Activated T-helper 1 cell treated with anti-CD3 and anti-CD28 coated beads, Interleukin-12 subunit alpha, Interleukin-12 subunit beta, Interleukin-2, Interleukin-4 antibody, amounts not matched to agents 30 ng/mL and 10 ng/mL and 1 ng/mL, durations not matched to agents 14 hours and 24 hours and 36 hours (primary cell): Measurements from ENCODE around the gene PDK1. TPM values are rescaled to one million over a fixed set of nuclear protein-coding genes. Genes with fewer than 3 reads are reported as not detected.
"Not testable (repeated sequence)": the region's sequence is repeated elsewhere in the genome, so short reads cannot be mapped to it uniquely, and the experiment has no call there.

Experiments
- DNase-seq: peaks from one replicate; pipeline ENCODE4 v3.0.0; 2021; ENCODE audit warnings: low spot score
- H3K27ac Mint-ChIP-seq: one replicate; pipeline ENCODE4 v1.8.0; 2021; ENCODE audit warnings: mild to moderate bottlenecking, mixed read lengths
- H3K27me3 Mint-ChIP-seq: one replicate; pipeline ENCODE4 v1.8.0; 2022; ENCODE audit warnings: mild to moderate bottlenecking, moderate library complexity, mixed read lengths; ENCODE audit not compliant: insufficient read depth
- H3K36me3 Mint-ChIP-seq: one replicate; pipeline ENCODE4 v1.8.0; 2021; ENCODE audit warnings: low read depth, mixed read lengths
- H3K4me1 Mint-ChIP-seq: one replicate; pipeline ENCODE4 v1.8.0; 2021; ENCODE audit warnings: low read depth, mixed read lengths
- H3K4me3 Mint-ChIP-seq: one replicate; pipeline ENCODE4 v1.8.0; 2021; ENCODE audit warnings: mild to moderate bottlenecking, moderate library complexity, mixed read lengths
- H3K9me3 Mint-ChIP-seq: one replicate; pipeline ENCODE4 v1.8.0; 2021; ENCODE audit warnings: mixed read lengths
- intact Hi-C: fragments of 100-400 bp; cut with micrococcal nuclease; formaldehyde crosslinking; loops from one replicate; pipeline ENCODE4 v1.15.1; 2024
- total RNA-seq: library from RNA; stranded (reverse); gene quantifications from 2 replicates; pipeline ENCODE4 v1.2.3, GENCODE V29; 2022

PDK1 gene
- total RNA-seq, result 27.6 and 35.8 TPM in 2 replicates

DNA sequence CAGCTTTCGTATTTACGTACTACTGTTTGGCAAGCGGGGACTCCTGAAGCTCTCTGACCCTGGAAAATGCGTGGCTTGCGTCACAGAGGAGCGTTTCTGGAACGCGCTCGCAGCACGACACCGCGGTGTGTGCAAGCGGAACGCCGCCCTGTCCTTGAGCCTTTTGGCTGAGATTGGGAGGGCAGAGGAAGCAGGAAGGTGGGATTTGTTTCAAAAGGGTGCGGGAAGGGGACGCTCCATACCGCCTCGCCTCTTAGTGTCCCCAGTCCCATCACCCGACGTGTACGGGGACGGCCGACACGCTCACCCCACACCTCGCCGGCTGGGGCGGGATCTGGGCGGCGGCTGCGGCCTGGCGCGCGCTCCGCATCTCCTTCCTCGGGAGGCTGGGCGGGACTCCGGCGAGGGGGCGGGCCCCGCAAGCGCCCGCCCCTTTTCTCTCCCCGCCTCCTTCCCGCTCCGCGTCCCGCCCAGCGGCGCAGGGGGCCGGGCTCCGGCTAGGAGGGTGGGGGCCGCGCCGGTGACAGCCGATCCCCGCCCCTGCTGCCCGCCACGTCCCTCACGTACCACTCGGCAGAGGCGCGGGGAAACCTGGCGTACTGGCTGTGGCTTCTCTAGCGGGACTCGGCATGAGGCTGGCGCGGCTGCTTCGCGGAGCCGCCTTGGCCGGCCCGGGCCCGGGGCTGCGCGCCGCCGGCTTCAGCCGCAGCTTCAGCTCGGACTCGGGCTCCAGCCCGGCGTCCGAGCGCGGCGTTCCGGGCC lies at the start of gene PDK1:
TSS of gene PDK1 (plus strand) at position 569 of the 762 bp plus-strand sequence. CDS start at position 630, 61 bp downstream.
- Mint-ChIP-seq H3K36me3 (peaks cover 23% of the 10 kb centered on the region), H3K4me1 (peaks cover 65% of the 10 kb centered on the region), H3K4me3 (peak within 1 kb of the TSS; percentile 97), H3K27me3 (no peaks in the 10 kb centered on the region), H3K9me3 (no peaks in the 10 kb centered on the region), H3K27ac (peak within 1 kb of the TSS; percentile 98)
- peak; percentile 91 for DNase-seq
- intact Hi-C loops, result loop anchor here (1.0 to 10.0 kb wide), 13 partner anchors 31 to 1931 kb away; partner anchors contain the start of genes CDCA7, DCAF17, GPR155 and HAT1

DNA sequence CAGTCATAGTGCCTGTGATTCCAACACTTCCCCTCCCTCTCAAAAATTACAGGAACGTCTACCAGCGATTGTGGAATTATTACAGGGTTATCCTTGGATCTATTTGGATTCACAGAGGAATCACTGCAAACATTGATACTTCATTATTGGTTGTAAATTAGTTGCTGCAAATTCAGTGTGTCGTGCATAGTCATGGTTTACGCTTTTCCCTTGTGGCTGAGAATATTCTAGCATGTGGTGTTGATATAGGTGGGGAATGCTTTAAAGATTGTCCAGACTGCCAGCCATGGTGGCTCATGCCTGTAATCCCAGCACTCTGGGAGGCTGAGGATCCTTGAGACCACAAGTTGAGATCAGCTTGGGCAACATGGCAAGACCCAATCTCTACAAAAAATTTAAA lies 48.7 kb upstream of the PDK1 start:
- H3K27me3 Mint-ChIP-seq, result no peaks in the 10 kb centered on the region
- no peak overlapping the region for H3K4me3 Mint-ChIP-seq
- peaks cover 18% of the 10 kb centered on the region for H3K4me1 Mint-ChIP-seq
- H3K9me3 Mint-ChIP-seq, result peaks cover 8% of the 10 kb centered on the region
- no peak for DNase-seq
- H3K36me3 Mint-ChIP-seq, result peaks cover 40% of the 10 kb centered on the region
- intact Hi-C loops, result no loop called here
- no peak overlapping the region for H3K27ac Mint-ChIP-seq

DNA sequence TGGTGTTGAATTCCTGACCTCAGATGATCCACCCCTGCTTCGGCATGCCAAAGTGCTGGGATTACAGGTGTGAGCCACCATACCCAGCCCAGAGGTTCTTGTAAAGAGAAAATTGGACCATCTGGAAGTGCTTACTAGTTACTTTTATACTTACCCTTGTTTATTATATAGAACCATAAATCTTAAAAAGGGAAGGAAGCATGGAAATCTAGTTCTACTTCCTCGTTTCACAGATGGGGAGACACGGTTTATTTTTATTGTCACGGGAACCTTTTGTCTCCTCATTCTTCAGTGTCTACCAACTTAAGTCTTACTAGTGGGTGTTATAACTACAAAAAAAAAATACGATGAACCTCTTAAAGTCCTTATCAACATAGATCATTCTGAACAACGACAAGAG lies 45.8 kb upstream of the PDK1 start:
- H3K36me3 Mint-ChIP-seq, result peaks cover 32% of the 10 kb centered on the region
- DNase-seq, result no peak
- peaks cover 33% of the 10 kb centered on the region for H3K9me3 Mint-ChIP-seq
- intact Hi-C loops, result no loop called here
- H3K4me3 Mint-ChIP-seq, result peak overlapping the region; percentile 29
- H3K4me1 Mint-ChIP-seq, result peaks cover 12% of the 10 kb centered on the region
- no peak overlapping the region for H3K27ac Mint-ChIP-seq
- no peaks in the 10 kb centered on the region for H3K27me3 Mint-ChIP-seq

DNA sequence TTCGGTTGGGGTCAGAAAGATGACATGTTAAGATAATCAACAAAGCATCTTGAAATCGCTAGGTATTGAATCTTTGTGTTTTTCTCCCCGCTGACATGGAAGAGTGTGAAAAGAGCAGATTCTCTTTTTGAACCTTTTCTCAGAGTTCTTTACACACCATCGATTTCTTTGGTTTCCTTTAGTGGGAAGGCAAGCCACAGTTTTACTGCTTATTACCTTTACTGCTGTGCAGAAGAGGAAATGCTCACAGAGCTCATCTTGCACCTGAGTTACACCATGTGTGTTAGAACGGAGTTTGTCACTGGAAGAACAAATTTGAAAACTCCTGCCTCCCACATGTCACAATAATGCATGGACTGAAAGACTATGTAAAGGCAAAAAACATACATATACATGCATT lies 45.3 kb upstream of the PDK1 start:
- DNase-seq, result no peak
- Mint-ChIP-seq H3K9me3 (peaks cover 33% of the 10 kb centered on the region), H3K4me1 (peaks cover 12% of the 10 kb centered on the region), H3K27ac (no peak overlapping the region), H3K27me3 (no peaks in the 10 kb centered on the region), H3K36me3 (peaks cover 32% of the 10 kb centered on the region), H3K4me3 (peak overlapping the region; percentile 29)
- intact Hi-C loops, result no loop called here

DNA sequence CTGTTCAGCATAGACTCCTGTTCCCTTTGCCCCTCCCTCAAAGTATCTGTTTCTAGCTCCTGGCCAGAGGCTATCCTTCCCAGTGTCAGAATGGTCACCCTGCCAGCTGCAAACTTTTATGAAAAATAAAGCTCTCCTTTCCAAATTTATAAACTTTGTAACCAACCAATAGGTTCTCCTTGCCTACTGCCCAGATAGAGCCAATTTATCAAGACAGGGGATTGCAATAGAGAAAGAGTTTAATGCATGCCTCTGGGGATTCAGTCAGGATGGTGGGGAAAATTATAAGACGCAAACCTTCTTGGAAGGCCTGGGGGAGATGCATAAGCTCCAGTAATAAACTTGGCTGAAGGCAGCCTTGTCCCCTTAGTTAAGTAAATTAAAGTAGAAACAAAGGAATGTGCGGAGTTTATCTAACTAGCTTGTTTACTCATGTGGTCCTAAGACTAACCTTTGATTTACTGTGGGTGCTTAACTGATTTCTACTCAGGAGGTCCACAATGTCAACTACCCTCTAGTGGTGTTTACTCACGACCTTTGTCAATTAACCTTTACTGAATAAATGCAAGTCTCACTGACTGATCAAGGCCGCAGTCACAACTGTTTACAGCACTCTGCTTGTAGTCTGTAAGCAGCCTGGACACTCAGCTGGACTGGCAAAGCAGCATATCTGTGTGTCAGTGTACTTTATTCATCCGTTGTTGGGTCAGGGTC lies 42.9 kb upstream of the PDK1 start:
- Mint-ChIP-seq H3K27me3 (no peaks in the 10 kb centered on the region), H3K27ac (no peak overlapping the region), H3K36me3 (peaks cover 17% of the 10 kb centered on the region), H3K9me3 (peaks cover 42% of the 10 kb centered on the region), H3K4me3 (no peak overlapping the region), H3K4me1 (peaks cover 17% of the 10 kb centered on the region)
- intact Hi-C loops, result no loop called here
- DNase-seq, result no peak

DNA sequence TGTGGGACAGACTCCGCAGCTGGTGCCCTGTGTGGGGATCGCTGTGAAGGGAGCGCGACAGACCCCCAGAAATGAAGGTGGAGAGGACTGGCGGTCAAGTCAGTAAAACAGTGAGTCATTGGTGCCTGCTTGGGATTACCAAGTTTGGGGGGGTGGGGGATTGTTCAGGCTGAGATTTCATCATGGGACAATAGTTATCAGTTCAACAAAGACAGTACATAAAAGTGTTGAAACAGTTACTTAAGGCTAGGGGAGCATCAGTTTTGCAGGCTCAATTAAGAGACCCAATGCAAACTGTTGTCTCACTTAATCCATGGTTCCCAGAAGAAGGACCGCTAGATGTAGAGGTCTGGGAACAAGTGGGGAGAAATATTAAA lies 42.4 kb upstream of the PDK1 start:
- intact Hi-C loops, result no loop called here

DNA sequence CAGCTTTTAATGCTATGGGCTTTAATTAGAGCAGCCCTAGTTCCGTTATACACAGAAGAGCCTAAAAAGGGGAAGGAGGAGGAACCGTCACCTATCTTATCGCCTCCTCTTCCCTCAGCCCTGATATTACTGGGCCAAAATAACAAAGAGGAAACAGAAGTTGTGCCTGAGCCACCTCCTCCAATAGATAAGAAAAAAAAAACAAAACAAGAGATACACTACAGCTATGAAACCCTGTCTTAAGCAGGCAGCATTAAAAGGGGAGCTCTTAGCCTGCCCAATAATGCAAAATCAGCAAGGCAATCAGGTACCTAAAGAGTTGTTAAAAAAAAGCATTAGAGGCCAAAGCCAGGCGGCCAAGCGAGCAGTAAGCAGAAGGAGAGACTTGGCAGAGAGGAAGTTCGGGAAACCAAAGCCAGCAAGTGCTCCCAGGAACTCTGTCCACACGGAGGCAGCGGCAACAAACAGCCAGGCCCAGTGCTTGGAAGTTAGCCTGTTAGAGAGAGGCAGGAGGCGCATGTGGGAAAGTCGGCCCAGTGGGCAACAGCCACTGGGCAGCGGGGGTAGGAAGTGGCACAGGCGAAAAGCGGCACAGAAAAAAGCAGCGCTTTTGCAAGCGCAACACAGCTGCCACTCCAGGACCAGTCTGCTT lies 41.8 kb upstream of the PDK1 start:
- H3K27me3 Mint-ChIP-seq, result no peaks in the 10 kb centered on the region
- intact Hi-C loops, result no loop called here
- H3K36me3 Mint-ChIP-seq, result peaks cover 17% of the 10 kb centered on the region
- no peak overlapping the region for H3K4me3 Mint-ChIP-seq
- peaks cover 48% of the 10 kb centered on the region for H3K9me3 Mint-ChIP-seq
- peaks cover 17% of the 10 kb centered on the region for H3K4me1 Mint-ChIP-seq
- H3K27ac Mint-ChIP-seq, result no peak overlapping the region
- no peak for DNase-seq

More for the DNA sequence above, 42.4 kb upstream of the PDK1 start:
- peaks cover 43% of the 10 kb centered on the region for H3K9me3 Mint-ChIP-seq
- H3K27ac Mint-ChIP-seq, result no peak overlapping the region
- H3K4me1 Mint-ChIP-seq, result peaks cover 17% of the 10 kb centered on the region
- H3K36me3 Mint-ChIP-seq, result peaks cover 17% of the 10 kb centered on the region
- no peaks in the 10 kb centered on the region for H3K27me3 Mint-ChIP-seq
- H3K4me3 Mint-ChIP-seq, result no peak overlapping the region
- no peak for DNase-seq

DNA sequence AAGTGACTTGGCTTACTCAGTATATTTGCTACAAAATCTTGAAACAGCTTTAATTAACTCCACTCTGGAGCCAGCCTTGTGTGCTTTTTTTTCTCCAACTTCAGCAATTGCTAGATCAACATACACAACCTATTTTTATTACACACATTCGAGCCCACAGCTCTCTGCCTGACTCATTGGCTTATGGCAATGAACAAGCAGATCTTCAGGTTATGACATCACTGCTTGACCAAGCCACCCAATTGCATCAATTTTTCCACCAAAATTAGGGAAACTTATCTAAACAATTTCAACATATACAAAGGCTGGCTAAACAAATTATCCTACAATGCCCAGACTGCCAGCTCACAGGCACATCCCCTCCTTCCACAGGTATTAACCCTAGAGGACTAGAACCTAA lies 39.6 kb upstream of the PDK1 start:
- Mint-ChIP-seq H3K27me3 (no peaks in the 10 kb centered on the region), H3K36me3 (peaks cover 11% of the 10 kb centered on the region), H3K4me1 (peaks cover 5% of the 10 kb centered on the region), H3K4me3 (no peak overlapping the region), H3K27ac (no peak overlapping the region), H3K9me3 (peaks cover 62% of the 10 kb centered on the region)
- intact Hi-C loops, result no loop called here
- DNase-seq, result no peak

DNA sequence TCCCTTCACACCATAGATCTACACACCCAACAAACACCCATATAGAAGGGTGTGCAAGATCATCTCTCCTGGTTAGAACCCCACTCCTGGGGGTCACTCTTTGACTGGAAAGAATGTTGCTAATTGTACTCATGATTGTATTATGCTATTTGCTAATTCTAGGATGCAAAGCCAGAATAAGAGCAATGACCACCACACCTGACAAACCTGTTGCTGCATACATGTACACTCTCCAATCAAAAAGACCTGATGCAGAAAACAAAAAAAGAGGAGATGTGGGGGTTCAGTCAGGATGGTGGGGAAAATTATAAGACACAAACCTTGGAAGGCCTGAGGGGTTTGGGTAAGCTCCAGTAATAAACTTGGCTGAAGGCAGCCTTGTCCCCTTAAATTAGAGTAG lies 36.9 kb upstream of the PDK1 start:
- DNase-seq, result no peak
- Mint-ChIP-seq H3K36me3 (peaks cover 7% of the 10 kb centered on the region), H3K4me1 (peaks cover 4% of the 10 kb centered on the region), H3K27ac (no peak overlapping the region), H3K4me3 (no peak overlapping the region), H3K27me3 (no peaks in the 10 kb centered on the region), H3K9me3 (peaks cover 42% of the 10 kb centered on the region)
- intact Hi-C loops, result no loop called here

DNA sequence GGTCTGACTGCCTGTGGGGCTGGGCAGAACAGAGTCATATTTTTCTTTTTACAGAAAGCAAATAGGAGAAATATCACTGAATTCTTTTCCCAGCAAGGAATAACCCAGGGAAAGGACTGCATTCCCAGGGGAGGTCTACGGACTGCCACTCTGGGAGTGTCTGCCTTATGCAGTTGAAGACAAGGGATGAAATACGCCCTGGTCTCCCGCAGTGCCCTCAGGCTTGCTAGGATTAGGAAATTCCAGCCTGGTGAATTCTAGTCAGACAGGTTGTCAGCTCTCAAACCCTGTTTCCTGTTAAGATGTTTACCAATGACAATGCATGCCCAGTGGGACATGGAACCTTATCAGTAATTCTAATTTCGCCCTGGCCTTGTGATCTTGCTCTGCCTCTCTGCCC lies 30.3 kb upstream of the PDK1 start:
- intact Hi-C loops, result no loop called here

DNA sequence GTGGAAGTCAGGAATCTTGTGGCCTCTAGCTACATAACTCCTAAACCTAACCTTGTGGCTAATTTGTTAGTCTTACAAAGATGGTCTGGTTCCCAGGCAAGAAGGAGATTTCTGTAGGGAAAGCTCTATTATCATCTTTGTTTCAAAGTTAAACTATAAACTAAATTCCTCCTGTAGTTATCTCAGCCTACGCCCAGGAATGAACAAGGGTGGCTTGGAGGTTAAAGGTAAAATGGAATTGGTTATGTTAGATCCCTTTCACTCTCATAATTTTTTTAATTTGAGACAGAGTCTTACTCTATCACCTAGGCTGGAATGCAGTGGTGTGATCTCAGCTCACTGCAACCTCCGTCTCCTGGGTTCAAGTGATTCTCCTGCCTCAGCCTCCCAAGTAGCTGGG lies 24.6 kb upstream of the PDK1 start:
- no peak overlapping the region for H3K27ac Mint-ChIP-seq
- no peak overlapping the region for H3K4me3 Mint-ChIP-seq
- peaks cover 39% of the 10 kb centered on the region for H3K36me3 Mint-ChIP-seq
- no peak for DNase-seq
- no peaks in the 10 kb centered on the region for H3K4me1 Mint-ChIP-seq
- no peaks in the 10 kb centered on the region for H3K27me3 Mint-ChIP-seq
- intact Hi-C loops, result no loop called here
- peaks cover 65% of the 10 kb centered on the region for H3K9me3 Mint-ChIP-seq

More for the DNA sequence above, 30.3 kb upstream of the PDK1 start:
- Mint-ChIP-seq H3K27ac (no peak overlapping the region), H3K27me3 (no peaks in the 10 kb centered on the region), H3K4me3 (no peak overlapping the region), H3K4me1 (no peaks in the 10 kb centered on the region), H3K9me3 (peaks cover 42% of the 10 kb centered on the region), H3K36me3 (peaks cover 16% of the 10 kb centered on the region)
- no peak for DNase-seq

DNA sequence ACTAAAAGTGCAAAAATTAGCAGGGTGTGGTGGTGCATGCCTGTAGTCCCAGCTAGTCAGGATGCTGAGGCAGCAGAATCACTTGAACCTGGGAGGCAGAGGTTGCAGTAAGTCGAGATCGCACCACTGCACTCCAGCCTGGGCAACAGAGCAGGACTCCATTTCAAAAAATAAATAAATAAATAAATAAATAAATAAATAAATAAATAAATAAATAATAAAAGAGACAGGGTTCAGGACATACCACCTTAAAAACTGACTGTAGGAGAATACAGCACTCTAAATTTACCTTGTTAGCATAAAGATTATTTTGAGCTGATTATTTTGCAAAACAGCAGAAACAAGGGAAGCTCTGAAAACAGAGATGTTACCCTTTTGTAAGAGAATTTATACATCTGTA lies 23.4 kb upstream of the PDK1 start:
- H3K27me3 Mint-ChIP-seq, H3K4me1 Mint-ChIP-seq, DNase-seq, intact Hi-C loops, H3K27ac Mint-ChIP-seq, H3K4me3 Mint-ChIP-seq: not testable (repeated sequence)
- Mint-ChIP-seq H3K9me3 (peaks cover 63% of the 10 kb centered on the region), H3K36me3 (peaks cover 44% of the 10 kb centered on the region)

DNA sequence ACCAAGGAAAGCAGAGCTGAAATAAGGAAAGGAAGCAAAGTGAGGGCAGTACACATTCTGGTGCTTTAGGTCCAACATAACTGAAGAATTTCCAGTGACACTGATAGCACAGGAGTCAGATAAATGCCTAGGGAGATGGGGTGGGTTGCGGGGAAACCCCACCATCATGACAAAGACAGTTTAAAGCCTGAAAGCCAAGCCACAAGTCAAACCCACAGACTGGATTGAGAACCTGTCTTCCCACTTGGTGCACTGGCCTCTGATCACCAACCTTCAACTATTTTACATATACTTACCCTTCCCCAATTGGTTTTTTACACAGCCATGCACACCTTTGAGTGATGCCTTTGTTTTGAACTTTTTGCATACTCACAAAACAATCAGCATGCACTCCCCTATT lies 22.2 kb upstream of the PDK1 start:
- no peak for DNase-seq
- H3K4me3 Mint-ChIP-seq, result no peak overlapping the region
- H3K27ac Mint-ChIP-seq, result no peak overlapping the region
- no peaks in the 10 kb centered on the region for H3K27me3 Mint-ChIP-seq
- peaks cover 61% of the 10 kb centered on the region for H3K9me3 Mint-ChIP-seq
- intact Hi-C loops, result no loop called here
- H3K4me1 Mint-ChIP-seq, result no peaks in the 10 kb centered on the region
- H3K36me3 Mint-ChIP-seq, result peaks cover 43% of the 10 kb centered on the region
